Liver (tissue), 9 donors: ENCODE measurements around the gene ACAD8. TPM values are rescaled to one million over a fixed set of nuclear protein-coding genes. Genes with fewer than 3 reads are reported as not detected.

ENCODE experiments used
- DNase-seq: peaks from one replicate; pipeline ENCODE4 v3.0.0-alpha.2; 2017; ENCODE audit warnings: low spot score
- H3K27ac ChIP-seq, 2 donors: one replicate each; pipeline ENCODE4 v1.7.0; 2013; ENCODE audit warnings: inconsistent platforms in 2 of 2, low read length in 2 of 2, control low read depth in 1 of 2, low read depth in 1 of 2, mild to moderate bottlenecking in 1 of 2
- H3K27me3 ChIP-seq, 4 donors: one replicate each; pipeline versions ENCODE4 v1.6.1 to v1.7.0; 2013; ENCODE audit warnings: low read length in 3 of 4, inconsistent platforms in 1 of 4, mild to moderate bottlenecking in 1 of 4, moderate library complexity in 1 of 4; ENCODE audit not compliant: control insufficient read depth in 4 of 4, insufficient read depth in 4 of 4
- H3K36me3 ChIP-seq, 4 donors: one replicate each; pipeline versions ENCODE4 v1.6.1 to v1.7.0; 2013; ENCODE audit warnings: low read length in 3 of 4, mild to moderate bottlenecking in 3 of 4, low read depth in 1 of 4, moderate library complexity in 1 of 4; ENCODE audit not compliant: control insufficient read depth in 4 of 4, insufficient read depth in 3 of 4
- H3K4me1 ChIP-seq, 4 donors: one replicate each; pipeline versions ENCODE4 v1.6.1 to v1.7.0; 2013; ENCODE audit warnings: low read length in 3 of 4, mild to moderate bottlenecking in 3 of 4, moderate library complexity in 1 of 4; ENCODE audit not compliant: control insufficient read depth in 4 of 4, insufficient read depth in 4 of 4
- H3K4me3 ChIP-seq, 3 donors: one replicate each; pipeline versions ENCODE4 v1.6.1 to v1.7.0; 2013; ENCODE audit warnings: low read length in 3 of 3, control low read depth in 1 of 3, low read depth in 1 of 3, mild to moderate bottlenecking in 1 of 3
- H3K9ac ChIP-seq, 2 donors: one replicate each; pipeline ENCODE4 v1.7.0; 2013; ENCODE audit warnings: low read length in 2 of 2, mild to moderate bottlenecking in 2 of 2, moderate library complexity in 2 of 2, control low read depth in 1 of 2, low read depth in 1 of 2
- H3K9me3 ChIP-seq, 4 donors: one replicate each; pipeline versions ENCODE4 v1.6.1 to v1.7.0; 2013; ENCODE audit warnings: low read length in 3 of 4; ENCODE audit not compliant: control insufficient read depth in 4 of 4
- ATF3 ChIP-seq: IDR thresholded peaks from 2 replicates; pipeline ENCODE4 v1.6.1; 2016; ENCODE audit warnings: antibody characterized with exemption
- EGR1 ChIP-seq, 2 donors: IDR thresholded peaks; 2 replicates each; pipeline ENCODE4 v1.6.1; 2016 to 2018; ENCODE audit warnings: antibody characterized with exemption in 2 of 2, low read depth in 2 of 2
- FOXA1 ChIP-seq: IDR thresholded peaks from 2 replicates; pipeline ENCODE4 v1.6.1; 2016; ENCODE audit warnings: antibody characterized with exemption
- FOXA2 ChIP-seq: IDR thresholded peaks from 2 replicates; pipeline ENCODE4 v1.6.1; 2016; ENCODE audit warnings: antibody characterized with exemption
- GABPA ChIP-seq, 2 donors: IDR thresholded peaks in 1 of 2; conservative IDR thresholded peaks in 1 of 2; 2 replicates each; pipeline ENCODE4 v1.6.1; 2016; ENCODE audit warnings: antibody characterized with exemption in 2 of 2, mild to moderate bottlenecking in 1 of 2, moderate library complexity in 1 of 2
- HNF4A ChIP-seq, 2 donors: conservative IDR thresholded peaks; 2 replicates each; pipeline ENCODE4 v1.6.1; 2016; ENCODE audit warnings: antibody characterized with exemption in 2 of 2, mild to moderate bottlenecking in 2 of 2
- MAX ChIP-seq: IDR thresholded peaks from 2 replicates; pipeline ENCODE4 v1.6.1; 2016; ENCODE audit warnings: antibody characterized with exemption
- NR2F2 ChIP-seq: IDR thresholded peaks from 2 replicates; pipeline ENCODE4 v1.6.1; 2016; ENCODE audit warnings: antibody characterized with exemption
- RAD21 ChIP-seq, 2 donors: IDR thresholded peaks; 2 replicates each; pipeline ENCODE4 v1.6.1; 2016; ENCODE audit warnings: antibody characterized with exemption in 2 of 2, mild to moderate bottlenecking in 2 of 2
- RXRA ChIP-seq, 2 donors: IDR thresholded peaks; 2 replicates each; pipeline ENCODE4 v1.6.1; 2017 to 2018; ENCODE audit warnings: antibody characterized with exemption in 2 of 2, mild to moderate bottlenecking in 1 of 2
- ZBTB33 ChIP-seq: IDR thresholded peaks from 2 replicates; pipeline ENCODE4 v1.6.1; 2016; ENCODE audit warnings: antibody characterized with exemption
- WGBS: extraction: QIAGEN DNeasy Blood & Tissue Kit; methylation state at CpG from one replicate; pipeline ENCODE4 v1.1.7; 2013; 5-methylcytosine and 5-hydroxymethylcytosine counted together
- polyA plus RNA-seq, 2 donors: library from polyadenylated mRNA; stranded (reverse) in 1 of 2; unstranded in 1 of 2; fragments of 200-250 nt in 1 of 2; fragments of >200 nt in 1 of 2; fragmentation: Nextera tagmentation in 1 of 2; extraction: Ambion mirVana in 1 of 2; gene quantifications; one replicate each; pipeline versions ENCODE4 v1.2.1 to v1.2.3, GENCODE V29; 2013 to 2015
- total RNA-seq, 2 donors: library from RNA; depleted of rRNA; stranded (reverse); fragments of >200 nt; gene quantifications; one replicate each; pipeline ENCODE4 v1.2.3, GENCODE V29; 2014
- TF ChIP-seq, protein P1 (sequence below): fragments of 150-350 bp; IDR thresholded peaks from 2 replicates; pipeline ENCODE4 v1.5.1; 2017; ENCODE audit warnings: improper control_type of control experiment, low read depth, low read length; ENCODE audit not compliant: missing input control
- donor health status: healthy.
- donor health status: healthy.
- donor health status: healthy.
- donor health status: healthy.
- donor health status: healthy.

ACAD8 gene
- total and polyA plus RNA-seq, 4 donors: 14.1 to 32.2 (median 27.1) TPM

GRCh38 chr11:134275188-134275533 is 21.8 kb downstream of the ACAD8 start (continued):
- TF ChIP-seq, protein P1, sequence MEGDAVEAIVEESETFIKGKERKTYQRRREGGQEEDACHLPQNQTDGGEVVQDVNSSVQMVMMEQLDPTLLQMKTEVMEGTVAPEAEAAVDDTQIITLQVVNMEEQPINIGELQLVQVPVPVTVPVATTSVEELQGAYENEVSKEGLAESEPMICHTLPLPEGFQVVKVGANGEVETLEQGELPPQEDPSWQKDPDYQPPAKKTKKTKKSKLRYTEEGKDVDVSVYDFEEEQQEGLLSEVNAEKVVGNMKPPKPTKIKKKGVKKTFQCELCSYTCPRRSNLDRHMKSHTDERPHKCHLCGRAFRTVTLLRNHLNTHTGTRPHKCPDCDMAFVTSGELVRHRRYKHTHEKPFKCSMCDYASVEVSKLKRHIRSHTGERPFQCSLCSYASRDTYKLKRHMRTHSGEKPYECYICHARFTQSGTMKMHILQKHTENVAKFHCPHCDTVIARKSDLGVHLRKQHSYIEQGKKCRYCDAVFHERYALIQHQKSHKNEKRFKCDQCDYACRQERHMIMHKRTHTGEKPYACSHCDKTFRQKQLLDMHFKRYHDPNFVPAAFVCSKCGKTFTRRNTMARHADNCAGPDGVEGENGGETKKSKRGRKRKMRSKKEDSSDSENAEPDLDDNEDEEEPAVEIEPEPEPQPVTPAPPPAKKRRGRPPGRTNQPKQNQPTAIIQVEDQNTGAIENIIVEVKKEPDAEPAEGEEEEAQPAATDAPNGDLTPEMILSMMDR: no peak
- TF ChIP-seq RAD21 (IDR thresholded peaks at IDR 0.05): no peak

DNA sequence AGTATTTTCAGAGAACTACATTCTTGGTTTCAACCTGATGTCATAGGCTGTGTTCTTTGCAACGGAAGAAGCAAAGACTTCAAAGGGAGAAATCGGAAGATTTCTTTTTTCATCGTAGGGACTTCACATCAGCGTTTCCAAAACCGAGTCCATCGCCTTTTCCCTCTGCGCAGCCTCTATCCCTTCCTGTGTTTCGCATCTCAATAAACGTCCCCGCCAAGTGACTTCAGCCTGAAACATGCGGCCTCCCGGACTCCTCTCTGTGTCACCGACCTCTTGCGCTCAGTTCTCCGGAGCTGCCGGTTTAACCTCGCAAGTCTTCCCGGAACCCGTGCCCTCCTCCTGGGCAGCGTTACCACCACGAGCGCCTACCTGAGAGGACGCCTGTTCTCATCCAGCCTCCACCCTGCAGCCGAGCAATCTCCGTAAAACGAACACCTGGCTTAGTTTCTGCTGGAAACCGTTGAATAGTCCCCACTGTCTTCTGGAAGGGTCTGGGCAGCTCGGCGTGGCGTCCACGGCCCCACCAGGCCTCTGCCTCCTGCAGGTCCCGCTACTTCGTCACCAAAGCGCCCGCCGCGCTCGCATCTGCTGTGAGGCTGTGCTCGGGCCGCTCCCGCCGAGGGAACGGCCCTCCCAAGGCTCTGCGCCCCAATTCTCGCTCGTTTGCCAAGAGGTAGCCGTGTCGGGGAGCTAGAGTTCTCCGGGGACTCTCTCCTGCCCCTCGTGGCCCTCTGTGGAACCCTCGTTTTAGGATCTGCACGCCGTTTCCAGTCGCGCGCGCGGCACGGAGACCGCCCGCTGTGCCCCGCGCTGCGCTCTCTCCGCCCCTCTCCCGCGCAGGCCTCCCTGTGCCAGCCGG is 22.4 kb downstream of the ACAD8 start, which contains the start of gene GLB1L3:
TSS of gene GLB1L3 (plus strand) at position 846 of the 862 bp plus-strand sequence. CDS start 362 bp downstream, outside the sequence.
- Histone ChIP-seq H3K4me1 (peaks cover 10 to 21% (median 16%) of the 10 kb centered on the region in 4 donors), H3K27ac (no peak within 1 kb of the TSS), H3K27me3 (peaks cover 4 to 23% (median 8%) of the 10 kb centered on the region in 4 donors), H3K9me3 (no peaks in the 10 kb centered on the region), H3K9ac (no peak within 1 kb of the TSS), H3K36me3 (no peaks in the 10 kb centered on the region), H3K4me3 (peak within 1 kb of the TSS in 1 of 3 donors; percentile 31)
- DNase-seq: no peak
- 4% methylated on average over 68 of the region's 68 CpGs for WGBS
- TF ChIP-seq GABPA (IDR thresholded peaks at IDR 0.05 in 1 of 2, conservative IDR thresholded peaks at IDR 0.05 in 1 of 2) (no peak), EGR1 (IDR thresholded peaks at IDR 0.05; ENCODE audit: low read depth in 2 of 2) (no peak), HNF4A (conservative IDR thresholded peaks at IDR 0.05) (no peak)

DNA sequence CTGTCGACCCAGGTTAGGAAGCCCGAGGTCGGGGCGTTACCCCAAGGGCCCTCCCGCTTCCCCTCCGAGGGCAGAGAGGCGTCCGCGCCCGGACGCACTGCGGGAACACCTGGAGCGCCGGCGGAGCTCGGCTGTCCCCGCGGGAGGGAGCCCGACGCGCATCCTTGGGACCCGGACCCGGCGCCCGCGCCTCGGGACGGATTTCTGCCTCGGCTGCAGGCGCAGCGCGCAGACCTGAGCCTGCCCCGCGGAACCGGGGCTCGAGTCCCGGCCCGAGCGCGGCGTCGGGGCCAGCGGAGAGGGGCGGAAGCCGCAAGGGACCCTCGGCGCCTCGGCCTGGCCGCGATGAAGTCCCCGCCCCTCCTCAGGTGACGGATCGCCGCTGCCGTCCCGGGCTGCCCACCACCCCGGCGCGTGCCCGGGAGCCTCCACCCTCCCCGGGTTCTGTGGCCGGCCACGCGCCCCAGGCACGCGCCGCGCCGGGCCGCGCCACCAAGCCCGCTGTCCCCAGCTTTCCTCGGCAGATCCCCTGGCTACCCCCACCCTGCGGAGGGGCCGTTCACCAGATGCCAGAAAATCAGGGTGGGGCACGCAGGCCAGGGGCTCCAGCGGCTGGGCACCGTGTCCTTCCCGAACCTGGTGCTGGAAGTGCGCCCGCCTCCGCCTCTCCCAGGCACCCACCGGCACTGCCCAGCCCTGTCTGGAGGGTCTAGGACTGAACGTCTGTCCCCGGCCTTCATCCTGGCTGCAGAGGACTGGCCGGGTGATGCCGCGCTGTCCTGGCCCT is 23.2 kb downstream of the ACAD8 start:
- no peak for DNase-seq
- 3% methylated on average over 88 of the region's 88 CpGs for WGBS
- H3K27me3 ChIP-seq: peaks cover 4 to 23% (median 8%) of the 10 kb centered on the region in 4 donors

More for the DNA sequence above, 23.2 kb downstream of the ACAD8 start:
- TF ChIP-seq ZBTB33 (no peak), FOXA2 (no peak), NR2F2 (no peak), ATF3 (no peak), RXRA (IDR thresholded peaks at IDR 0.05) (no peak), FOXA1 (no peak), HNF4A (conservative IDR thresholded peaks at IDR 0.05) (no peak), MAX (no peak), GABPA (IDR thresholded peaks at IDR 0.05 in 1 of 2, conservative IDR thresholded peaks at IDR 0.05 in 1 of 2) (no peak)
- Histone ChIP-seq H3K4me1 (peaks cover 10 to 21% (median 16%) of the 10 kb centered on the region in 4 donors), H3K36me3 (no peaks in the 10 kb centered on the region), H3K27ac (no peak overlapping the region), H3K9me3 (no peaks in the 10 kb centered on the region), H3K9ac (no peak overlapping the region), H3K4me3 (peak overlapping the region in 1 of 3 donors; percentile 31)
